IgD-negative memory B cell (primary cell): ENCODE measurements around the gene OR5AL1. TPM values are rescaled to one million over a fixed set of nuclear protein-coding genes. Genes with fewer than 3 reads are reported as not detected.
A peak's percentile ranks its signal among the peaks of the same experiment; 100 is the strongest.
"Not testable (repeated sequence)": the region's sequence is repeated elsewhere in the genome, so short reads cannot be mapped to it uniquely, and the experiment has no call there.

ENCODE experiments used
- H3K27ac Mint-ChIP-seq, 3 donors: one replicate each; pipeline ENCODE4 v1.8.0; 2020 to 2022; ENCODE audit warnings: mild to moderate bottlenecking in 3 of 3, mixed read lengths in 3 of 3, moderate library complexity in 1 of 3
- H3K27me3 Mint-ChIP-seq: one replicate; pipeline ENCODE4 v1.8.0; 2021; ENCODE audit warnings: mixed read lengths
- H3K36me3 Mint-ChIP-seq: one replicate; pipeline ENCODE4 v1.8.0; 2020; ENCODE audit warnings: mild to moderate bottlenecking, mixed read lengths
- H3K4me1 Mint-ChIP-seq, 3 donors: one replicate each; pipeline ENCODE4 v1.8.0; 2020 to 2022; ENCODE audit warnings: mixed read lengths in 3 of 3, mild to moderate bottlenecking in 1 of 3
- H3K4me3 Mint-ChIP-seq, 4 donors: one replicate each; pipeline ENCODE4 v1.8.0; 2020 to 2022; ENCODE audit warnings: mild to moderate bottlenecking in 4 of 4, mixed read lengths in 4 of 4, moderate library complexity in 3 of 4
- H3K9me3 Mint-ChIP-seq, 3 donors: one replicate each; pipeline ENCODE4 v1.8.0; 2020 to 2021; ENCODE audit warnings: mixed read lengths in 3 of 3, mild to moderate bottlenecking in 1 of 3
- polyA plus RNA-seq: library from polyadenylated mRNA; unstranded; fragments of 300-500 nt; fragmentation: Illumina TruSeq; gene quantifications from one replicate; pipeline ENCODE4 v1.2.3, GENCODE V29; 2021

OR5AL1 gene
- polyA plus RNA-seq, result not detected

- Mint-ChIP-seq H3K27me3 (no peaks in the 10 kb centered on the region), H3K9me3 (peaks cover 9 to 17% (median 13%) of the 10 kb centered on the region in 3 donors), H3K4me3 (peak within 1 kb of the TSS in 1 of 4 donors; percentile 17), H3K27ac (no peak within 1 kb of the TSS), H3K36me3 (peaks cover 1% of the 10 kb centered on the region), H3K4me1 (no peaks in the 10 kb centered on the region)
Observed at GRCh38 chr11:56412396-56412795, at the start of gene OR5AL1. TSS of gene OR5AL1 (plus strand) at chr11:56412696.

GRCh38 chr11:56375324-56375723 is 37.2 kb upstream of the OR5AL1 start, which contains the start of gene OR8U1:
TSS of gene OR8U1 (plus strand) at chr11:56375624. CDS start at chr11:56375624, 0 bp downstream.
- H3K36me3 Mint-ChIP-seq, result no peaks in the 10 kb centered on the region
- H3K27me3 Mint-ChIP-seq, result no peaks in the 10 kb centered on the region
- no peaks in the 10 kb centered on the region for H3K4me1 Mint-ChIP-seq

GRCh38 chr11:56380120-56380519 is 32.4 kb upstream of the OR5AL1 start:
- Mint-ChIP-seq H3K9me3 (peaks cover 0 to 6% (median 3%) of the 10 kb centered on the region in 3 donors), H3K27me3 (no peaks in the 10 kb centered on the region), H3K36me3 (no peaks in the 10 kb centered on the region), H3K27ac (no peak overlapping the region), H3K4me1 (no peaks in the 10 kb centered on the region), H3K4me3 (no peak overlapping the region)

More at GRCh38 chr11:56375324-56375723, 37.2 kb upstream of the OR5AL1 start, which contains the start of gene OR8U1:
- Mint-ChIP-seq H3K4me3 (no peak within 1 kb of the TSS), H3K27ac (no peak within 1 kb of the TSS), H3K9me3 (peaks cover 1 to 14% (median 5%) of the 10 kb centered on the region in 3 donors)

- Mint-ChIP-seq H3K4me1 (no peaks in the 10 kb centered on the region), H3K27me3 (no peaks in the 10 kb centered on the region), H3K4me3 (no peak overlapping the region), H3K36me3 (peaks cover 1% of the 10 kb centered on the region), H3K27ac (no peak overlapping the region), H3K9me3 (peaks cover 0 to 5% (median 5%) of the 10 kb centered on the region in 3 donors)
Observed at GRCh38 chr11:56394381-56394780, 18.1 kb upstream of the OR5AL1 start.

GRCh38 chr11:56396047-56396446 is 16.4 kb upstream of the OR5AL1 start:
- Mint-ChIP-seq H3K4me1 (no peaks in the 10 kb centered on the region), H3K4me3 (no peak overlapping the region), H3K27ac (no peak overlapping the region), H3K36me3 (peaks cover 1% of the 10 kb centered on the region), H3K27me3 (no peaks in the 10 kb centered on the region), H3K9me3 (peaks cover 0 to 5% (median 5%) of the 10 kb centered on the region in 3 donors)

- H3K9me3 Mint-ChIP-seq, result peaks cover 2 to 18% (median 4%) of the 10 kb centered on the region in 3 donors
- H3K27me3 Mint-ChIP-seq, H3K4me1 Mint-ChIP-seq, H3K36me3 Mint-ChIP-seq, H3K4me3 Mint-ChIP-seq, H3K27ac Mint-ChIP-seq: not testable (repeated sequence)
Observed at GRCh38 chr11:56401858-56402461, 10.5 kb upstream of the OR5AL1 start.

- Mint-ChIP-seq H3K36me3 (peaks cover 1% of the 10 kb centered on the region), H3K4me1 (no peaks in the 10 kb centered on the region), H3K9me3 (peaks cover 6 to 21% (median 12%) of the 10 kb centered on the region in 3 donors), H3K27me3 (no peaks in the 10 kb centered on the region), H3K4me3 (no peak overlapping the region), H3K27ac (no peak overlapping the region)
Observed at GRCh38 chr11:56404393-56404792, 8.1 kb upstream of the OR5AL1 start.

- Mint-ChIP-seq H3K27me3 (no peaks in the 10 kb centered on the region), H3K27ac (no peak overlapping the region), H3K36me3 (peaks cover 1% of the 10 kb centered on the region), H3K4me3 (no peak overlapping the region), H3K4me1 (no peaks in the 10 kb centered on the region), H3K9me3 (peaks cover 11 to 20% (median 18%) of the 10 kb centered on the region in 3 donors)
Observed at GRCh38 chr11:56410801-56411200, 1.7 kb upstream of the OR5AL1 start.

GRCh38 chr11:56453521-56453920 is 41.0 kb downstream of the OR5AL1 start:
- no peaks in the 10 kb centered on the region for H3K27me3 Mint-ChIP-seq
- peaks cover 5 to 10% (median 5%) of the 10 kb centered on the region in 3 donors for H3K9me3 Mint-ChIP-seq
- H3K4me1 Mint-ChIP-seq, result no peaks in the 10 kb centered on the region
- no peaks in the 10 kb centered on the region for H3K36me3 Mint-ChIP-seq
- no peak overlapping the region for H3K27ac Mint-ChIP-seq
- no peak overlapping the region for H3K4me3 Mint-ChIP-seq

- Mint-ChIP-seq H3K9me3 (peaks cover 0 to 9% (median 1%) of the 10 kb centered on the region in 3 donors), H3K4me1 (no peaks in the 10 kb centered on the region), H3K4me3 (no peak overlapping the region), H3K36me3 (no peaks in the 10 kb centered on the region), H3K27ac (no peak overlapping the region), H3K27me3 (no peaks in the 10 kb centered on the region)
Observed at GRCh38 chr11:56457076-56457475, 44.6 kb downstream of the OR5AL1 start.

Other genes with a start within 250 kb of the OR5AL1 start
- not detected for gene OR5J2, start 236.1 kb upstream of the OR5AL1 start, polyA plus RNA-seq
- gene OR5T2, start 178.4 kb upstream of the OR5AL1 start, polyA plus RNA-seq, result not detected
- not detected for gene OR5T3, start 160.4 kb upstream of the OR5AL1 start, polyA plus RNA-seq
- gene OR5T1, start 138.5 kb upstream of the OR5AL1 start, polyA plus RNA-seq, result not detected
- gene OR8H1, start 120.4 kb upstream of the OR5AL1 start, polyA plus RNA-seq, result not detected
- gene OR8K3, start 97.6 kb upstream of the OR5AL1 start, polyA plus RNA-seq, result not detected
- not detected for gene OR8K1, start 66.7 kb upstream of the OR5AL1 start, polyA plus RNA-seq
- gene OR8J1, start 58.4 kb upstream of the OR5AL1 start, polyA plus RNA-seq, result not detected
- not detected for gene OR8U1, start 37.1 kb upstream of the OR5AL1 start, polyA plus RNA-seq
- not detected for gene OR5M3, start 60.7 kb downstream of the OR5AL1 start, polyA plus RNA-seq
- not detected for gene OR5M8, start 78.7 kb downstream of the OR5AL1 start, polyA plus RNA-seq
- gene OR5M11, start 130.6 kb downstream of the OR5AL1 start, polyA plus RNA-seq, result not detected
- gene OR5M10, start 165.0 kb downstream of the OR5AL1 start, polyA plus RNA-seq, result not detected
- gene OR5M1, start 202.2 kb downstream of the OR5AL1 start, polyA plus RNA-seq, result not detected
- gene OR5AP2, start 229.7 kb downstream of the OR5AL1 start, polyA plus RNA-seq, result not detected